ENCODE results near the gene FAM222B. TPM values are rescaled to one million over a fixed set of nuclear protein-coding genes. Genes with fewer than 3 reads are reported as not detected.

The FAM222B gene
- polyA plus RNA-seq, 1 donor (not counting 4 experiments of a cell fraction or from before 2014, with no cell fraction given): 6.5 TPM

GRCh38 chr17:28759256-28759865, 83.2 kb downstream of the FAM222B start:
- H3K9ac ChIP-seq (ENCODE audit: control insufficient read depth, extremely low read depth, insufficient read depth, low read length): no peak overlapping the region
- no peak overlapping the region for H3K4me3 ChIP-seq (ENCODE audit: control insufficient read depth in 2 of 3, extremely low read depth in 1 of 3, insufficient read depth in 2 of 3, low read depth in 1 of 3, low read length in 3 of 3)
- peaks cover 15% of the 10 kb centered on the region for H3K79me2 ChIP-seq (ENCODE audit: control insufficient read depth, insufficient read depth, low read length)
- no peaks in the 10 kb centered on the region for H3K9me3 ChIP-seq (ENCODE audit: control insufficient read depth, low read depth, low read length)
- H3K4me1 ChIP-seq (ENCODE audit: control insufficient read depth, extremely low read depth, insufficient read depth, low read length): peaks cover 5% of the 10 kb centered on the region
- FAIRE-seq (no peak), DNase-seq (ENCODE audit: low read depth, low spot score) (no peak)
- H3K36me3 ChIP-seq (ENCODE audit: control insufficient read depth in 2 of 2, extremely low read depth in 1 of 2, insufficient read depth in 2 of 2, low read length in 2 of 2): peaks cover 22 to 31% of the 10 kb centered on the region in 2 experiments
- H3K27me3 ChIP-seq (ENCODE audit: control insufficient read depth, extremely low read depth, insufficient read depth, low read length): no peaks in the 10 kb centered on the region
- dilution Hi-C loops (cut with MboI; ENCODE audit: extremely low pct_ligation_motif_present, low sequenced_read_pairs): no loop called here
- no peak for TF ChIP-seq CTCF (optimal IDR thresholded peaks at IDR 0.05 in 1 of 3, IDR thresholded peaks at IDR 0.05 in 1 of 3, conservative IDR thresholded peaks at IDR 0.05 in 1 of 3; ENCODE audit: extremely low read depth in 1 of 3, insufficient read depth in 2 of 3, low read length in 3 of 3)
- no peak for TF ChIP-seq EZH2 (IDR thresholded peaks at IDR 0.05; ENCODE audit: low read length)
- H2AFZ ChIP-seq (ENCODE audit: control insufficient read depth, low read length): no peak overlapping the region
- H4K20me1 ChIP-seq (ENCODE audit: control insufficient read depth, extremely low read depth, insufficient read depth, low read length): peaks cover 9% of the 10 kb centered on the region
- H3K27ac ChIP-seq (ENCODE audit: control insufficient read depth, insufficient read depth, low read length): no peak overlapping the region
- H3K4me2 ChIP-seq (ENCODE audit: control insufficient read depth, extremely low read depth, insufficient read depth, low read depth, low read length): no peak overlapping the region
- H3K9me1 ChIP-seq (ENCODE audit: control insufficient read depth, extremely low read depth, insufficient read depth, low read length): peaks cover 2% of the 10 kb centered on the region

- TF ChIP-seq EZH2 (IDR thresholded peaks at IDR 0.05; ENCODE audit: low read length) (no peak), CTCF (optimal IDR thresholded peaks at IDR 0.05 in 1 of 3, IDR thresholded peaks at IDR 0.05 in 1 of 3, conservative IDR thresholded peaks at IDR 0.05 in 1 of 3; ENCODE audit: extremely low read depth in 1 of 3, insufficient read depth in 2 of 3, low read length in 3 of 3) (no peak)
- FAIRE-seq (no peak), DNase-seq (ENCODE audit: low read depth, low spot score) (no peak)
- no peak overlapping the region for H2AFZ ChIP-seq (ENCODE audit: control insufficient read depth, low read length)
- H3K27me3 ChIP-seq (ENCODE audit: control insufficient read depth, extremely low read depth, insufficient read depth, low read length): no peaks in the 10 kb centered on the region
- H3K9me3 ChIP-seq (ENCODE audit: control insufficient read depth, low read depth, low read length): no peaks in the 10 kb centered on the region
- peaks cover 5% of the 10 kb centered on the region for H3K4me1 ChIP-seq (ENCODE audit: control insufficient read depth, extremely low read depth, insufficient read depth, low read length)
- peaks cover 2% of the 10 kb centered on the region for H3K9me1 ChIP-seq (ENCODE audit: control insufficient read depth, extremely low read depth, insufficient read depth, low read length)
- H4K20me1 ChIP-seq (ENCODE audit: control insufficient read depth, extremely low read depth, insufficient read depth, low read length): peaks cover 9% of the 10 kb centered on the region
- dilution Hi-C loops (cut with MboI; ENCODE audit: extremely low pct_ligation_motif_present, low sequenced_read_pairs): no loop called here
- peaks cover 15% of the 10 kb centered on the region for H3K79me2 ChIP-seq (ENCODE audit: control insufficient read depth, insufficient read depth, low read length)
- peaks cover 21 to 31% of the 10 kb centered on the region in 2 experiments for H3K36me3 ChIP-seq (ENCODE audit: control insufficient read depth in 2 of 2, extremely low read depth in 1 of 2, insufficient read depth in 2 of 2, low read length in 2 of 2)
- no peak overlapping the region for H3K27ac ChIP-seq (ENCODE audit: control insufficient read depth, insufficient read depth, low read length)
- H3K9ac ChIP-seq (ENCODE audit: control insufficient read depth, extremely low read depth, insufficient read depth, low read length): no peak overlapping the region
- H3K4me3 ChIP-seq (ENCODE audit: control insufficient read depth in 2 of 3, extremely low read depth in 1 of 3, insufficient read depth in 2 of 3, low read depth in 1 of 3, low read length in 3 of 3): no peak overlapping the region
- no peak overlapping the region for H3K4me2 ChIP-seq (ENCODE audit: control insufficient read depth, extremely low read depth, insufficient read depth, low read depth, low read length)
Observed at GRCh38 chr17:28758411-28759121, 84.0 kb downstream of the FAM222B start.
